ENCODE data around the gene CD93.
A peak's percentile ranks its signal among the peaks of the same experiment; 100 is the strongest.

CD93 gene

DNA sequence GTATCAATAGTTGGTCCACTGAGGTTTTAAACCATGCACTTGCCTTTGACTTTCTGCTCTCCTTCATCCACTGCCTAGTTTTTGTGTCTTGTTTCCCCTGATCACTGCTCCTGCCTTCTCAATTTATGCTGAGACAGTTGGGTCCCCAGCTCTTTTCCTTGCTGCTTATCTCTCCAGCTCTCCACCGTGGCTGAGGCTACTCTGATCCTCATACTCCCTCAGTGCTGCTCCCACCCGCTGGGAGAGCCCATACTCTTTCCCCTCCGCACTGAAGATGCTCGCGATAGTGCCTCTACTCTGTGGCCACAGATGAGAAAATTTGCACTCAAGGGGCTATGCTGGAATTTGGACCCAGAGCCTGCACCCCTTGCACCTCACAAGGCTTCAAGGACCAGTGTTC, 33.2 kb downstream of the CD93 start:
- no peak for DNase-seq

GRCh38 chr20:23050847-23051627, 35.1 kb downstream of the CD93 start:
- DNase-seq = peak; percentile 71

GRCh38 chr20:23050076-23050838, 35.9 kb downstream of the CD93 start:
- no peak for DNase-seq

GRCh38 chr20:23049201-23050075, 36.7 kb downstream of the CD93 start, which contains the start of gene THBD:
TSS of gene THBD (minus strand) at chr20:23049672. CDS start at chr20:23049504, 168 bp downstream.
- DNase-seq = no peak

GRCh38 chr20:23048283-23049200, 37.6 kb downstream of the CD93 start:
- DNase-seq = peak; percentile 65

DNA sequence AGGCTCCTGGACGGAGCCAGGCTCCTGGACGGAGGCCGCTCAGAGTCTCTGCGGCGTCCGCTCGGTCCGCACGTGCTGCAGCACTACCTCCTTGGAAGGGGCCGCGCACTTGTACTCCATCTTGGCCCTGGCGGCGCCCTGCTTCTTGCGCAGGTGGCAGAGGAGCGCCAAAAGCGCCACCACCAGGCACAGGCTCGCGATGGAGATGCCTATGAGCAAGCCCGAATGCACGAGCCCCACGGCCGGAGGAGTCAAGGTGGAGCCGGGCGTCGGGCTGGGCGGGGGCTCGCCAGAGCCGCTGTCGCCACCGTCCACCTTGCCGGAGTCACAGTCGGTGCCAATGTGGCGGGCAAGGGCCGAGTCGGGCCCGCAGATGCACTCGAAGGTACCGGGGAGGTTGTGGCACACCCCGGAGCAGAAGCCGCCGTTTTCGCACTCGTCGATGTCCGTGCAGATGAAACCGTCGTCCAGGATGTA, 38.3 kb downstream of the CD93 start:
- peak; percentile 34 for DNase-seq

DNA sequence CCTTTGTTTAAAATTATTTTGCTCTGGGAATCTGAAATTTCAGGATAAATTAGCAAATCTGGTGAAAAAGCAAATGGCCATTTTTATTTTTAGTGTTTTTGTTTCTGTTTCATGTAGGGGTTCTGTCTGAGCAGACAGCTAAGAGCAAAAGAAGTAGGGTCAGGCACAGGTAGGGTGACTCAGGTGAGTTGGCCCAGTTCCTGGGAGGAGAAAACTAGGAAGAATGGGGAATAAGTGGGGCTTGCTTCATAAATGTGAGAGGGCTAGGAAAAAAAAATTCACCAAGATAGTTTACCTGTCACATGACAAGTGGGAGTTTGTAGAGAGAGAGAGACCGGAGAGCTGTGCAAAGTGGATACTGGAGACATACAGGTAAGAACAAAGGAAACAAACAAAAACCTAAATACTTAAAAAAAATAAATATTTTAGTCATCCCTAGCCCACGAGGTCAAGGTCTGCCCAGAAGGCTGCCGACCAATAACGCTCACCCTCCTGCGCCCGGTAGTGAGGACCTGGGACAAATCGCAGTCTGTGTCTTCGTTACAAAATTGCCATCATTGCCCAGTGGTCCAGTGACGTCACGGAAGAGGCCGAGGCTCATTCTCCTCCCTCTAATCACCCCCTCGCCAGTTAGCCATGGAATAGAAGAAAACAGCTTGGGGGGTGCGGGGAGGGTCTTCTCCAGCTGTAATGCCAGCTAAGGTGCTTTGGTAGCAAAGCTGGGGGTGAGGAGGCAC, 39.0 kb downstream of the CD93 start:
- DNase-seq = no peak

GRCh38 chr20:23046431-23046830, 39.7 kb downstream of the CD93 start:
- DNase-seq = no peak

GRCh38 chr20:23043376-23043775, 42.7 kb downstream of the CD93 start:
- DNase-seq = no peak

DNA sequence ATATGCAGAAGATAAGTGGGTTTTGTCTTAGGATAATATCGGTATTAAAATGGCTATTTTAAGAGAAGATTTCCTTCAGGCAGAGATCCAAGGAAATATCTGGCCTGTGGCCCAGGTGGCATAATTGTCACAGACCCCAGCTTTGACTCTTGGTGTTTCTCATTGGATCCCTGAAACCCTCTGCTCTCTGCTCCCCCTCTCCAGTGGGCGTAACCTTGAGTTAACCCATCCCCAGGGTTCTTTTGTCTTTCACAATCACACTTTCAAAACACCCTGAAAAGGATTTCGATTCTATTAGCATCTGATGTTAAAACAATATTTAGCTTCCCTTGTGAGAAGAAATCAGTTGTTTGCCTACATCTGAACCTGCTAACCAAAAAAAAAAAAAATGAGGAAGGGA, 43.9 kb downstream of the CD93 start:
- DNase-seq = no peak

- DNase-seq = no peak
These were observed 46.1 kb downstream of the CD93 start for GRCh38 chr20:23039885-23040508.

DNA sequence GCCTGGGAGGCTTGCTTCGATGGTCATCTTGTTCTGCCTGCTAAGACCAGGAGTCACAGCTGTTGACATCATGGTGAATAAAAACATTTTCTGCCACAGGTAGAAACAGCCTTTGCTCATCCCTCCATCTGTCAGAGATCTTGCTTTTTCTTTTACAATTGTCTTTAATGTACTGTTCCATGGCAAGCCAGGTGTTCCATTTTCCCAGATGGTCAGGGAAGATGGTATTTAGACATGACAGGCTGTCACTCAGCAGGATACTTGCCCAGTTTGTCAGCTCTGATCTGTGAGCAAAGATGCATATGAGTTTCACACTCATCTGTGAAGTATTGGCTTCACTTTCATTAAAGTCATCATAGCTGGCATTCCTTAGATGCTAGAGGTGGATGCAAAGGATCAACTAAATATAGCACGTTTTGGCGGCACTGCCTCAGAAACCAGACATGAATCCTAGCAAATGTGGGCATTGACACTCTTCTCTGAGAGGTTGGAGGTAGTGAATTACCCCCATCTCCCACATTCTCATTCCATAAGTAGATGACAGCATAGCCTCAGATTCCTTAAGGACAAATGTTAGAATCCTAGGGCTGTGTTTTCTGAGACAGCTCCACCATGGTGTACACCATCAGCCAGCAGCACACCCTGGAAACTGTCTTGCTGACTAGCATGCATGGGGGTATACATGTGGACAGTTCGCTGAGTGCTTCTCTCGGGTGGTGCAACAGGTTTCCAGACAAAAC, 46.8 kb downstream of the CD93 start:
- no peak for DNase-seq

GRCh38 chr20:23037017-23037481, 49.1 kb downstream of the CD93 start:
- DNase-seq = no peak

GRCh38 chr20:23036371-23036770, 49.8 kb downstream of the CD93 start:
- no peak for DNase-seq

GRCh38 chr20:23035731-23036130, 50.4 kb downstream of the CD93 start:
- DNase-seq = no peak

GRCh38 chr20:23034721-23035671, 51.1 kb downstream of the CD93 start, which contains the start of gene SSTR4:
TSS of gene SSTR4 (plus strand) at chr20:23035312. CDS start at chr20:23035484, 172 bp downstream.
- DNase-seq = no peak

GRCh38 chr20:23033918-23034317, 52.2 kb downstream of the CD93 start:
- DNase-seq = no peak

GRCh38 chr20:23032750-23033078, 53.4 kb downstream of the CD93 start:
- DNase-seq = no peak
